ENCODE results near the gene ITGB6.
"Not testable (repeated sequence)": the region's sequence is repeated elsewhere in the genome, so short reads cannot be mapped to it uniquely, and the experiment has no call there.

Gene ITGB6

DNA sequence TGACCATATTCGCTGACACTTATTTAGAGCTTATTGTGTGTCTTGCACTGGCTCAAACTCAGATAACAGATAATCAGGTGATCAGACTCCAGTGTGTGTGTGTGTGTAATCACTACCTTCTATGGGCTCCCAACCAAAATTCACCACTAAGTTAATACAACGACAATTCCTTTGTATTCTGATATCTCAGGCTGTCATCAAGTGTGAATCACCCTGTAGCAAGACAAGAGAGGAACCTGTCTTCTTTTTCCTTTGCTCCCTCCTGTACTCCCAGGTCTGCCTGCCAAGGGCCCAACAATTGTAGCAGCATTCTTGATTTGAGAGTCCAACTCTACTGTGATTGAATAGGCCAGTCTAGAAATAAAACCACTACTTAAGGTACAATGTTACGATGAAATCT is 25.8 kb downstream of the ITGB6 start:
- TF ChIP-seq POLR2AphosphoS5 (IDR thresholded peaks at IDR 0.05; ENCODE audit: low read depth, low read length) (no peak), TAF1 (IDR thresholded peaks at IDR 0.05; ENCODE audit: borderline replicate concordance, low read depth, low read length) (no peak), POLR2A (IDR thresholded peaks at IDR 0.05; ENCODE audit: low read depth, low read length) (no peak)
- FAIRE-seq: no peak
- no peak for DNase-seq (ENCODE audit: insufficient read length)

DNA sequence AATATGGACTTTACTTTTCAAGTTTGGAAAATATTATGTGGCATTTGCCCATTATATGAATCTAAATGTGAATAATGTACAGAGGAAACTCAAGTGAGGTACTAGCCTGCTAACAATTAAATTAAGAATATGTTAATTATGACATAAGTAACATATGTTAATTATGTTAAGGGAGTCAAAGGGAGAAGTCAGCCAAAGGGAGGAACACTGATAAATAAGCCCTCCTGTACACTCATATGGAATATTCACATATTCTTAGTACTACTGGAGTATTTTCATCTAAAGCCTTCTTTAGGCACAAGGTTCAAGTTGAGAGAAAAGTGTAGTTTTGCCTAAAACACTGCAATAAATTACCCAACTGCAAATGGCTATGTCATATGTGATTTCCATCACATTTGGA is 30.1 kb downstream of the ITGB6 start:
- no peak for DNase-seq (ENCODE audit: insufficient read length)
- TF ChIP-seq POLR2AphosphoS5 (IDR thresholded peaks at IDR 0.05; ENCODE audit: low read depth, low read length): no peak
- FAIRE-seq: no peak

DNA sequence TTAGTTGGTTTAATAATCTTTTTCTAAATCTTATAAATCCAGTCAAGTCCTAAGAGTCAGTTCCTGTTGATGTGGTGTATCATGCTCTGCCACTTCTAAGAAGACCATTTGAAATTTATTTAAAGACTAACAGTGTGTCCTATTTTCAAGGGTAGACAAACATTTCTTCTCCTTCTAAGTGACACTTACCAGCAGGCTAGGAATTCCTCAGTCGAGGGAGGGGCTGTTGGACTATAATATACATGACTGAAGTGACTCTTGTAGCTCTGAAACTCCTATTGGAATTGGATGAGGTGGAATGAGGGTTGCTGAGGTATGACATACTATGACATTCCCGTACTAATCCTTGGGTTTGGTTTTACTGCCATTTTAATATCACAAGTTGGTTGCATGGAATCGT is 30.6 kb downstream of the ITGB6 start:
- no peak for DNase-seq (ENCODE audit: insufficient read length)
- no peak for FAIRE-seq
- TF ChIP-seq POLR2A (IDR thresholded peaks at IDR 0.05; ENCODE audit: low read depth, low read length): no peak

DNA sequence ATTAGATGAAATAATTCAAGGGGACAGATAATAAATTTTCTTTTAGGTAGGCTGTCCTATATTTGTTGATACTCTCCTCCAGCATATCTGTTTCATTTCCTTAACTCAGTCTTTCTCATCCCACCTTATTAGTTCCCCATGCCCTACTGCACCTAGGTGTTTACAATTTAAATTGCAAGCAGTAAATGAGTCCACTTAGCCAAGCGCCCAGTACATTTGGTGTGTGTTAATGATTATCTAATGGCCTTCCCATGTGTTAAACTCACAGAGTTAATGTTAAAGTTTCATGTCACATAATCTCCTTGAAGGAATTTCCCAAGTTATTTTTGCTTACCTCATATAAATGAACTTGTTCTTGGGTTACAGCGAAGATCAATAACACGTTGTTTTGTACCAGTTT is 31.2 kb downstream of the ITGB6 start:
- DNase-seq (ENCODE audit: insufficient read length) (no peak), FAIRE-seq (no peak)

DNA sequence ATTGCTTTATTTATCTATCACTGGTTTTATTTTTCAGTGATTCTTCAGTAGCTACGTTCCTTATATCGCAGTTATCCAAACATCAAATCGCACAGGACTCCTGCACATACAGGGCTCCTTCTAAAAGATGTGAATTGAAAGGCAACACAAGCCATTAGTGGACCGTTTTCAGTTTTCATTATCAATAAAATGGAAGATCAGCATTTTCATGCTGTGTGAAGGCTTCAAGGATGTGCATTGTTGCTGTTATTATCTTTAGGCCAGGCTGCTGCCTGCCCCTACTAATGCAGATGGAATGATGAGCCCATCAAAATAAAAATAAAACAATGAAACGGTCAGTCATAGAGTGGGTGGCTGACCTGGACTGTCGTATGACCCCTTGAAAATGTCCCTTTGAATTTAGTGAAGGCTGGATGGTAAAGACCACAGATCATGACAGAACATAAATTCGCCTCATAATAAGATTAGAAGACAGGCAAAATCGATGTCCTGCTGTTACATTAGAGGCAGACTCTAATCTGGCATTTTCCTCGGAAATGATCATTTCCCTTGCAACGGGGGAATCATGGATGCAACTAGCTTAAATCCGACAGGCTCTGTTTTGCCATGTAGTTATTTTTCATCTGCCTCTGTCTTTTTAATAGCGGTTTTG is 32.9 kb downstream of the ITGB6 start:
- TF ChIP-seq POLR2A (IDR thresholded peaks at IDR 0.05; ENCODE audit: low read depth, low read length) (no peak), TAF1 (IDR thresholded peaks at IDR 0.05; ENCODE audit: borderline replicate concordance, low read depth, low read length) (no peak), POLR2AphosphoS5 (IDR thresholded peaks at IDR 0.05; ENCODE audit: low read depth, low read length) (no peak)
- FAIRE-seq: no peak

More for the DNA sequence above, 31.2 kb downstream of the ITGB6 start:
- TF ChIP-seq TAF1 (IDR thresholded peaks at IDR 0.05; ENCODE audit: borderline replicate concordance, low read depth, low read length) (no peak), POLR2AphosphoS5 (IDR thresholded peaks at IDR 0.05; ENCODE audit: low read depth, low read length) (no peak), POLR2A (IDR thresholded peaks at IDR 0.05; ENCODE audit: low read depth, low read length) (no peak)

DNA sequence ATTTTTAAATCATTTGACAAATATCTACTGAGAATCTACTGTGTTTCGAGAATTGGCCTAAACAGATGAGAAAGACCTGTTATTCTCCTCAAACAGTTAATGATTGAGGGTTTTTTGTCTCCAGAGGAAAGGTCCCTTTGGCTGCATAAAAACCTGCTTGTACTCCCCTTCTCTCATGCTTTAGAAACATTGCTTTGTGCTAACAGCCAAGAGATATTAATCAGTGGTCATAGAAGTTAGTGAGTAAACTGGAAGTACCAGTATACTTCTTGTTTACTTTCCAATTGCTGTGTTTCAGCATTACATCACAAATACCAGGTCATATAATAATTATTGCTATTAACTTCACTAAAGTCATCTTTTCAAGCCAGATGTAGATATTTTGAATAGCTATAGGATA is 34.1 kb downstream of the ITGB6 start:
- no peak for DNase-seq (ENCODE audit: insufficient read length)
- FAIRE-seq: no peak
- no peak for TF ChIP-seq POLR2AphosphoS5 (IDR thresholded peaks at IDR 0.05; ENCODE audit: low read depth, low read length)
- TF ChIP-seq POLR2A (IDR thresholded peaks at IDR 0.05; ENCODE audit: low read depth, low read length): no peak
- no peak for TF ChIP-seq TAF1 (IDR thresholded peaks at IDR 0.05; ENCODE audit: borderline replicate concordance, low read depth, low read length)

More for the DNA sequence above, 32.9 kb downstream of the ITGB6 start:
- no peak for DNase-seq (ENCODE audit: insufficient read length)

DNA sequence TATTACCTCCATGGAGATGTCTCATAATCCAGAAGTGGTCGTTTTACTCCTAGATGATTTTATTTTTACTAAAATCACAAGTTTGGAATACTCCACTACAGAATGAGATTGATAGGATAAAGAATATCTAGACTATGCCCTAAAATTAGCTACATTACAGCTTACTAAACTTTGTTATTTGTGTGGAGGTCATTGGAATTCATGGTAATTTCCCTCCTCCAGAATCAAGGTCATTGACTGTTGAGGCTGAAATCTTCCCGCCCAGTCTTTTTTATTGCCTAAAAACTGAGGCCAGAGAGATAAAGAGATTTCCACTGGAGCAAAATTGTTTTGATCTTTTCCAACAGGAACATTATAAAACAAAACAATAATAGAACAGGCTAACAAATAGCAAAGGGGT is 35.0 kb downstream of the ITGB6 start:
- TF ChIP-seq POLR2AphosphoS5 (IDR thresholded peaks at IDR 0.05; ENCODE audit: low read depth, low read length): no peak
- no peak for TF ChIP-seq POLR2A (IDR thresholded peaks at IDR 0.05; ENCODE audit: low read depth, low read length)
- TF ChIP-seq TAF1 (IDR thresholded peaks at IDR 0.05; ENCODE audit: borderline replicate concordance, low read depth, low read length): no peak
- no peak for FAIRE-seq
- DNase-seq (ENCODE audit: insufficient read length): no peak

DNA sequence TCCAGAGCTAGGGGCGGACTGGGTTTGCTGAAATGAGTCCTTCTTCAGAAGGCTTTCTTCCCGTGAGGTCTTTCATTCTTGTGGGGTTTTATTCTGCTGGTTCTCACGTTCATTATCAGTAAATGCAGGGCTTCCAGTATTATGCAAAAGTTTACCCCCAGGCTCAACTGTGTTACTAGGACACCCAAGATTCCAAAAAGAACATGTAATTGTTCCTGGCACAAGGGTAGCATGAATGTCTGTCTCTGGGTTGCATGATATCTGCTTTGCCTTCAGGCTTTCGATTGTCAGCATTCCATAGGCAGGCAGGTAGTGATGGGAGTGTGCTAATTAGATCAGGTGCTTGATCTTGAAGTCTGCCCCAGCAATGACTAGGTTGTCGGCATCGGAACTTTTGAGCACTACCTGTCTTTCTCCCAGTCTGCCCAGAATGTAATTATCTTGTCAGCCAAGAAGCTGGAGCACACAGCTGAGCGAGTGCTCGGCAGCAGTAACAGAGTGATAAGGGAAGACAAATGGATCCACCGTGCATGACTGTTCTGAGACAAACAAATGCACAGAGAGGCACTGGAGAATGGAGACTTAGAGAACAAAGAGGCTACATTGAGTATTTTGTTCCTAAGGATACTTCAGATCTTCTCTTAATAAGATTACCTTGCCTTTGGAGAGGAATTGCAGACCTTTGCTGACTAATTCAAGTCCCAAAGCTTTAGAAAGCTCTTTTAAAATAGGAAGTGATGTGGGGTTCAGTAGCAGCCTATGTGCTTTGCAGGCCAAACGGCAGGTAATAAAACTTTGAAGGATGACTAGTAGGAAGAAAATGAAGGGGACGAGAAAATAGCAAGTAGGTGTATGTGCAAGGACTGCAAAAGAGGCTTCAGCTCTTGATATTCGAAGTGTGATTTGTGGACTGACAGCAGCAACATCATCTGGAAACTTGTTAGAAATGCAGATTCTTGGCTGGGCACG is 41.9 kb downstream of the ITGB6 start:
- TF ChIP-seq TAF1 (IDR thresholded peaks at IDR 0.05; ENCODE audit: borderline replicate concordance, low read depth, low read length): no peak
- TF ChIP-seq POLR2AphosphoS5 (IDR thresholded peaks at IDR 0.05; ENCODE audit: low read depth, low read length): no peak
- no peak for TF ChIP-seq POLR2A (IDR thresholded peaks at IDR 0.05; ENCODE audit: low read depth, low read length)
- FAIRE-seq: no peak
- DNase-seq (ENCODE audit: insufficient read length): no peak

DNA sequence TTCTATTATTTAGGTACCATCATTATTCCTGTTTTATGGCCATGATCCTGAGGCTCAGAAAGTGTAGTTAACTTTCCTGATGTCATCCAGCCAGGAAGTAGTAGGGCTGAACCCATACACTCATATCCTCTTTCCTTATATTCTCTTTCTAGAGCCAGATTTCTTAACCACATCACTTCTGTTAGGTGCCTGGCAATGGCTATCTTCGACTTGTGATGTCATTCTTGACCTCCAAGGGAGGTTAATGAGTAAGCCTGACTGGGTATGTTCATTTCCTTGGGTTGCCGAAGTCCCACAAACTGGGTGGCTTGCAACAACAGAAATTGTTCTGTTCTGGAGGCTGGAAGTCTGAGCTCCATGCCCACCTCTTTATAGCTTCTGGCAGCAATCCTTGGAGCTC is 43.4 kb downstream of the ITGB6 start:
- no peak for DNase-seq (ENCODE audit: insufficient read length)
- TF ChIP-seq POLR2AphosphoS5 (IDR thresholded peaks at IDR 0.05; ENCODE audit: low read depth, low read length) (no peak), POLR2A (IDR thresholded peaks at IDR 0.05; ENCODE audit: low read depth, low read length) (no peak), TAF1 (IDR thresholded peaks at IDR 0.05; ENCODE audit: borderline replicate concordance, low read depth, low read length) (no peak)
- no peak for FAIRE-seq

DNA sequence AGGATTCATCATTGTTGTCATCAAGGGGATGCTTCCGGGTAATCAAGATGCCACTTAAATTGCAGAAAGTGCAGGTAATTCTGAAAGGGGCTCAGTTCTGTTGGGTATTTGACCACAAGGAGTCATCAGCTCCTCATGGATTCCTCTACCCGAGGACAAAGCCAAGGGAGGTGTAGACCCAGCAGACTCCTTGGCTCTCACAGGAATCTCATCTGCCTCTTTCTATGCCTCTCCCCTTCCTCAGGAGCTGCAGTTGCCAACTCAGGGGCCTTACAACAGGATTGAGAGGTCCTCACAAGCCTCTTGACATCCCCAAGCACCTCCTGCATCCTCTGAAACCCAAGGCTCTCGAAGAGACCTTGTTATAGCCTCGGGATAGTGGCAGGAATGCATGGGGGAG is 44.0 kb downstream of the ITGB6 start:
- TF ChIP-seq POLR2AphosphoS5 (IDR thresholded peaks at IDR 0.05; ENCODE audit: low read depth, low read length) (no peak), POLR2A (IDR thresholded peaks at IDR 0.05; ENCODE audit: low read depth, low read length) (no peak), TAF1 (IDR thresholded peaks at IDR 0.05; ENCODE audit: borderline replicate concordance, low read depth, low read length) (no peak)
- DNase-seq (ENCODE audit: insufficient read length): no peak
- FAIRE-seq: no peak

DNA sequence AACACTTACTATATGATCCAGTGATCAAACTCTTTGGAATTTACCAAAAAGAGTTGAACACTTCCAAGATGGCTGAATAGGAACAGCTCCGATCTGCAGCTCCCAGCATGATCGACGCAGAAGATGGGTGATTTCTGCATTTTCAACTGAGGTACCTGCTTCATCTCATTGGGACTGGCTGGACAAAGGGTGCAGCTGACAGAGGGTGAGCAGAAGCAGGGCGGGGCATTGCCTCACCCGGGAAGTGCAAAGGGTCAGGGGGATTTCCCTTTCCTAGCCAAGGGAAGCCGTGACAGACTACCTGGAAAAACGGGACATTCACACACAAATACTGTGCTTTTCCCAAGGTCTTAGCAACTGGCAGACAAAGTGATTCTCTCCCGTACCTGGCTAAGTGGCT is 51.7 kb downstream of the ITGB6 start:
- not testable (repeated sequence) for FAIRE-seq; DNase-seq (ENCODE audit: insufficient read length)

DNA sequence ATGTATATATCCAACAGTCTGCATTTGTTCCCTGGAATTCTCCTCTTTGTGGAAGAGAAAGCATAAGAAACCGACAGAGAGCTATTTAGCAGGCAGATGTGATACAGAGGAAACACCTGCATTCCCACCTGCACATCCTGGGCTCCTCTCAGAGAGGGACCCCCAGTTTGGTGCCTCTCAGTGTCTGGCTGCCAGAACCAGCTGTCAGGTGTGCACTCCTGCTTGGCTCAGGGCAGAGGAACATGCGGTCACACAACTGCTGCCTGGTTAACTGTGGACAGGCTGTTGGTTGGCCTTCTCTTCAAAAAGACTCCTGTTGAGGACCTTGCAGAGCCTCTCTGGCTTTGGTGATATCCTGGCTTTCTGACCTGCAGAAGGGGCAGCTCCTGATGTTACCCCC is 54.6 kb downstream of the ITGB6 start:
- TF ChIP-seq POLR2AphosphoS5 (IDR thresholded peaks at IDR 0.05; ENCODE audit: low read depth, low read length) (no peak), TAF1 (IDR thresholded peaks at IDR 0.05; ENCODE audit: borderline replicate concordance, low read depth, low read length) (no peak), POLR2A (IDR thresholded peaks at IDR 0.05; ENCODE audit: low read depth, low read length) (no peak)
- DNase-seq (ENCODE audit: insufficient read length) (no peak), FAIRE-seq (no peak)
